DND-41 (cell line): Measurements from ENCODE around the gene LIMS1.
"Not testable (repeated sequence)": the region's sequence is repeated elsewhere in the genome, so short reads cannot be mapped to it uniquely, and the experiment has no call there.

Experiments used
- ATAC-seq: fragments of 200-7000 bp; cut with Tn5 transposase; 3 replicates; pipeline ENCODE4 v1.9.1; 2021; ENCODE audit warnings: low read depth; ENCODE audit not compliant: insufficient read depth
- DNase-seq: peaks from one replicate; pipeline ENCODE4 v3.0.0-alpha.2; 2020
- H2AFZ ChIP-seq: 2 replicates; pipeline ENCODE4 v1.6.0; 2012; ENCODE audit warnings: low read depth, low read length
- H3K27ac ChIP-seq: 2 replicates; pipeline ENCODE4 v1.5.1; 2012; ENCODE audit warnings: low read length, inconsistent platforms
- H3K27me3 ChIP-seq: fragments of 200-600 bp; sonication (generic); 2 replicates; pipeline ENCODE4 v1.6.0; 2012; ENCODE audit warnings: low read length, mild to moderate bottlenecking, inconsistent platforms; ENCODE audit not compliant: insufficient read depth, poor library complexity
- H3K36me3 ChIP-seq: 2 replicates; pipeline ENCODE4 v1.5.1; 2012; ENCODE audit warnings: low read length, inconsistent platforms; ENCODE audit not compliant: insufficient read depth
- H3K4me1 ChIP-seq: 2 replicates; pipeline ENCODE4 v1.5.1; 2012; ENCODE audit warnings: mild to moderate bottlenecking, low read length; ENCODE audit not compliant: insufficient read depth
- H3K4me2 ChIP-seq: 2 replicates; pipeline ENCODE4 v1.6.0; 2012; ENCODE audit warnings: mild to moderate bottlenecking, moderate library complexity, low read length, inconsistent platforms; ENCODE audit not compliant: insufficient read depth
- H3K4me3 ChIP-seq, 2 experiments: fragments of 200-600 bp in 1 of 2; shearing (Covaris generic) in 1 of 2; 2 replicates each; pipeline ENCODE4 v1.5.1; 2012 to 2016; ENCODE audit warnings: inconsistent platforms in 2 of 2, low read length in 2 of 2, mild to moderate bottlenecking in 2 of 2, low read depth in 1 of 2, moderate library complexity in 1 of 2
- H3K79me2 ChIP-seq: 2 replicates; pipeline ENCODE4 v1.6.0; 2012; ENCODE audit warnings: low read length, inconsistent platforms; ENCODE audit not compliant: insufficient read depth
- H3K9ac ChIP-seq: 2 replicates; pipeline ENCODE4 v1.6.0; 2012; ENCODE audit warnings: low read depth, mild to moderate bottlenecking, inconsistent platforms, low read length, moderate library complexity
- H3K9me3 ChIP-seq: 2 replicates; pipeline ENCODE4 v1.5.1; 2012; ENCODE audit warnings: low read length, moderate library complexity, mild to moderate bottlenecking, inconsistent platforms; ENCODE audit not compliant: insufficient read depth, severe bottlenecking
- H4K20me1 ChIP-seq: 2 replicates; pipeline ENCODE4 v1.6.0; 2012; ENCODE audit warnings: low read length; ENCODE audit not compliant: insufficient read depth

Gene LIMS1

DNA sequence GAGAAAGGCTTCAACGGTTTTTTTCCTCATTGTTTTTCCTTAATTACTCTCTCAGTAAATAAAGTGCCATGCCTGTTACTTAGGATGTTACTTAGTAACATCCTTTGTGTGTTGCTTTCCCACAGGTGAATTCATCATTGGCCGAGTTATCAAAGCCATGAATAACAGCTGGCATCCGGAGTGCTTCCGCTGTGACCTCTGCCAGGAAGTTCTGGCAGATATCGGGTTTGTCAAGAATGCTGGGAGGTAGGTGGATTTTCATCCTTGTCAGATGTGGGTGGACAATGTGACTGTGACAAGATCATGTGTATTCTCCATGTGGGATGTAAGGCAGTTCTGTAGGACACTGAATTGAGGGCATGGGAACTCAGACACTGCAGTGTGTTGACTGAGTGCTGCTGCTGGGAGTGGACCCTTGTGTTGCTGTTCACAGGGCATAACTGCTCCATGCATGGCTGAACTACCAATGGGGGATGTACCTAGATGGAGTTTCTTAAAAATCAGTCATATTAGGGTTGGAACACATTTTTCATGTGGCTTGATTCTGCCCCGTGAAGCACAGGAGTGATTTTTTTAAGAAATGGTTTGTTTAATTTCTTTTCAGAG lies 138.0 kb downstream of the LIMS1 start:
- H3K79me2 ChIP-seq, H2AFZ ChIP-seq, ATAC-seq, H4K20me1 ChIP-seq, H3K4me1 ChIP-seq, H3K4me2 ChIP-seq, H3K27ac ChIP-seq, H3K4me3 ChIP-seq, DNase-seq, H3K27me3 ChIP-seq, H3K9ac ChIP-seq, H3K36me3 ChIP-seq, H3K9me3 ChIP-seq: not testable (repeated sequence)

DNA sequence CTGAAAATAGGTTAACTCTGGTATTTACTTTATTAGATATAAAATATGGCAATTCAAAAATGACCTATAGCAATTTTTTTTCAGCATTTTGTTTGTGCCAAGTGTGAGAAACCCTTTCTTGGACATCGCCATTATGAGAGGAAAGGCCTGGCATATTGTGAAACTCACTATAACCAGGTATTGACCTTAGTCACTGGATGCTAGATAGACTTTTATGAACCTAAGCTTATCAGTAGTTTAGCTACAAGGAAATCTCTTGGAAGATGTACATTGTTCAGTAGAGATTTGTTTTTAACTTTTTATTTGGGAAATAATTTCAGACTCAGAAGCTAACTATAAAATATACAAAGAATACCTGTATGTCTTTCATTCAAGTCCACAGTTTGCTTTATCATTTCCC lies 142.3 kb downstream of the LIMS1 start:
- not testable (repeated sequence) for H3K36me3 ChIP-seq, H3K79me2 ChIP-seq, H3K4me2 ChIP-seq, H3K4me3 ChIP-seq, DNase-seq, H3K27me3 ChIP-seq, H3K9ac ChIP-seq, H4K20me1 ChIP-seq, ATAC-seq, H3K27ac ChIP-seq, H3K9me3 ChIP-seq, H2AFZ ChIP-seq
- H3K4me1 ChIP-seq: peaks cover 24% of the 10 kb centered on the region

DNA sequence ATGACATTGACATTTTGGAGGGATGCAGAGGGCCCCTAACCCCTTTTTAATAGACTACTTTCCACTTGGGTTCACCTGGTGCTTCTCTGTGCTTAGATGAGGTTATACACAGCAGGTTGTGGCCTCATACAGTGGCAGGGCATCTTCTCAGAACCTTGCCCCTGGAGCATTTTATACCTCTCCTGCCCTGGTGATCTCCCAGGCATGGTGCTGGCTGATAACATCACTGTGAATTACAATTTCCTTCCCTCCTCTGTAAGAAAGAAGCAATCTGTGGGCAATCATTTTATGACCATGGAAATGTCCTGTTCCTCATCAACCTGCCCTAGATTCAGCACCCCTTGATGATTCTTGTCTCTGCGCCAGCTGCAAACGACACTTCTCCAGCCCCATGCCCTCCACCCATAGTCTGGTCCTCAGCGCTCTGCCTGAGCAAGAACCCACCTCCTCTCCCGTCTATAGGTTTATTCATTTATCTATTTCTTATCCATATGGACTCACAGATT lies 143.0 kb downstream of the LIMS1 start:
- not testable (repeated sequence) for H3K9me3 ChIP-seq, H3K9ac ChIP-seq, H3K79me2 ChIP-seq, H3K27me3 ChIP-seq, H4K20me1 ChIP-seq, DNase-seq, H3K27ac ChIP-seq, H3K4me3 ChIP-seq, H3K4me2 ChIP-seq, H3K36me3 ChIP-seq, ATAC-seq, H2AFZ ChIP-seq
- peaks cover 24% of the 10 kb centered on the region for H3K4me1 ChIP-seq

DNA sequence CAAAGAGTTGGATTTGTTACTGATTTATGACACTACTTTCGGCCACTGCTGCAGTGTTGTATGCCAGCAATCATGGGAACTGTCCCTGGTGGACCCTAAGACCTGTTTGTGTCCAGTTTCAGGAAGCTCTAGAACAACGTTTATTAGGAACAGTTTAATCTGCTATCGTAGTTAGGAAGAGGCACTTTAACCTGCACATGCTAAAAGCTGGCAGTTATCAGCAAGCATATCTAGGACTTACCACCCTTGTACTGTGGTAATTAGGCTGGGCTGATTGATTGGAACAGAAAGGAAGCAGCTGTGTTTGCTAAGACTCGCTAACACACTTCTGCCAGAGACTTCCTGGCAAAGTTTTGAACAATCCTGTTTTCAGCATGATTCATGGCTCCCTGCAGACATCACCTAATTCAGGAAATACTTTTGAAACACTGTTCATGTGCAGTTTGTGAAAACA lies 144.0 kb downstream of the LIMS1 start:
- not testable (repeated sequence) for H3K9ac ChIP-seq, H3K9me3 ChIP-seq, H3K79me2 ChIP-seq, H3K36me3 ChIP-seq, H3K4me3 ChIP-seq, H3K27me3 ChIP-seq, H4K20me1 ChIP-seq, H2AFZ ChIP-seq
- DNase-seq: peak; percentile 24
- peak; percentile 97 for ATAC-seq
- Histone ChIP-seq H3K4me1 (peaks cover 24% of the 10 kb centered on the region), H3K27ac (peak overlapping the region; percentile 62), H3K4me2 (peak overlapping the region; percentile 41)

DNA sequence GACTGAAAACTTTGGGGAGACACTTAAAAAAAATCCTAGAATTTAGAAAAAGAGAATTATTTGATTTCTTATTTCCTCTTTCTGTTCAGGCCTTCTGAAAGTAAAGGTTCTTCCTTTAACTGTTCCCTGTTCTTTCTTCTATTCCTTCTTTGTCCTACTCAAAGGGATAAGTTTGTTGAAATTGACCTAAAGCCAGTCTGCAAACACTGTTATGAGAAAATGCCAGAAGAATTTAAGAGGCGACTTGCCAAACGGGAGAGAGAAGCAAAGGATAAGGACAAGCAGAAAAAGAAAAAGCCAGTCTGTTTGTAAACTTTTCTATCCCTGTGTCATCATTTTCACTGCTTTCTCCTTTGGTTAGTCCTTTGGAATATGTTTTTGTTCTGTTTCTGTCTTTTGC lies 146.5 kb downstream of the LIMS1 start:
- not testable (repeated sequence) for H3K9ac ChIP-seq, H3K27me3 ChIP-seq, H3K36me3 ChIP-seq, DNase-seq, H3K4me2 ChIP-seq, H4K20me1 ChIP-seq, H2AFZ ChIP-seq, H3K4me3 ChIP-seq, H3K27ac ChIP-seq, H3K79me2 ChIP-seq, H3K9me3 ChIP-seq, ATAC-seq
- peaks cover 24% of the 10 kb centered on the region for H3K4me1 ChIP-seq

DNA sequence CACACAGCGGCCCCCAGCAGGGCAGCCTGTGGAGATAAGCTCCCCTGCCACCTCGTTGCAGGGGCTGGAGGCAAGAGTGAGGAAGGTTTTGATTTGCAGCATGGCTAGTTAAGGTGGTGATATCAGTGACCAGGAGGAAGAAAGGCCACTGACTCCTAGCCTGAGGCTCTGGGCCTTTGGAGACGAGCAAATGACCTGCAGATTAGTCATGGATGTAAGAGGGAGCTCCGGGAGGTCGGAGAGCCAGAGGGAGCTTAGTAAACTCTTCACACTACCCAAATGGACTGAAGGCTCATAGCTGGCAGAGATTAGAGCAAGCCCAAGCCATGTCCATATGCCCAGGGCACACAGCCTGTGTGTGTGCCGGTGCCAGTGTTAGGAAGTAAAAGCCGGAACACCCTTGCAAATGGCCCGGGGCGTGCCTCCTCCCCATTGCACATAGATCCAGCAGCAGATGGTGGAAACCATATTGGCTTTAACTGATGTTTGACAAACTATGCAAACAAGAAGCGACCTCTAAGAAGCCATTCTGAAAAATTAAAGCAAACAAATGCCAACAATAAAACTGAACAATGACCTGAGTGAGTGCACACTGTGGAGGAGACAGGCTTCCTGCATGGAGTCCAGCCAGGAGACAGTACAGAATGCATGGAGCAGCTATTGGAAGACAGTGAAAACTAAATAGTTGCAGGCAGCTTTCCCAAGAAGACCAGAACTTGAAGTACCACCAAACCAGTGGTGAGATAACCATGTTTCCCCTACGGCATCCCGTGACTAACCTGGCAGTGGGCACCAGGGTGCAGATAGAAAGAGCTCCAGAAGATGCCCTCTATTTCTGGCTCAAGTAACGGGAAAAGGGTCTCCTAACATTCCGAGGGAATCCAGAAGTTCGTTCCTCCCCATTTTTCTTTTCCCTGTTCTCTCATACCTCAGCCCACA lies 154.8 kb downstream of the LIMS1 start:
- H3K27ac ChIP-seq, DNase-seq, H3K4me2 ChIP-seq, H3K4me3 ChIP-seq, H3K79me2 ChIP-seq, H3K4me1 ChIP-seq, H4K20me1 ChIP-seq, H3K27me3 ChIP-seq, H3K9ac ChIP-seq, ATAC-seq, H2AFZ ChIP-seq, H3K9me3 ChIP-seq, H3K36me3 ChIP-seq: not testable (repeated sequence)

DNA sequence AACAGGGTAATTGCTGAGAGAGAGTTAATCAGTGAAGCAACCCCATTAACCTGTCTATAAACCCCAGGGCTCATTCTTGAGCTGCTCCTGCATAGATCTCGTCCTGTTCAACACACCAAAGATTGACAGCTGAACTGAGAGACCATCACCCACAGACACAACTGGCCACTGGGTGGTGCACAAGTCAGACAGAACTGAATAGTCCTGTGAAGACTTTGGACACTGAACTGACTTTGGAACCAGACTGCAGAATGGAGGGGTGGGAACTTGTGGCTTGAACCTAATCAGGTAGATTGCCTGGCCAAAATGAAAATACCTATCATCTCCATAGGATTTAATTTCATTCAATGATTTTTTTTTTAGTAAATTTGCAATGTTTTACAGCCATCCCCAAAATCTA lies 155.7 kb downstream of the LIMS1 start:
- not testable (repeated sequence) for H3K4me1 ChIP-seq, H3K79me2 ChIP-seq, H3K27ac ChIP-seq, H3K27me3 ChIP-seq, H3K36me3 ChIP-seq, H3K4me2 ChIP-seq, H4K20me1 ChIP-seq, H3K4me3 ChIP-seq, H2AFZ ChIP-seq, H3K9me3 ChIP-seq, H3K9ac ChIP-seq
- DNase-seq: peak; percentile 20
- ATAC-seq: peak; percentile 91
